Neural progenitor cell (in vitro differentiated cells): ENCODE results near the gene CAPN15. TPM values are rescaled to one million over a fixed set of nuclear protein-coding genes. Genes with fewer than 3 reads are reported as not detected.

Experiments
- DNase-seq: peaks from one replicate; pipeline ENCODE4 v3.0.0-alpha.2; 2016; ENCODE audit warnings: low spot score
- H2AFZ ChIP-seq: fragments of 200-600 bp; sonication (generic); replicated peaks from 2 replicates; pipeline ENCODE4 v1.6.1; 2016; ENCODE audit warnings: antibody characterized with exemption
- H3F3A ChIP-seq: fragments of 200-600 bp; sonication (generic); 2 replicates; pipeline ENCODE4 v1.6.1; 2016; ENCODE audit warnings: antibody characterized with exemption, low read depth
- H3K27ac ChIP-seq: fragments of 200-600 bp; sonication (generic); 2 replicates; pipeline ENCODE4 v1.5.1; 2016; ENCODE audit warnings: mild to moderate bottlenecking
- H3K27me3 ChIP-seq: fragments of 200-600 bp; sonication (generic); 2 replicates; pipeline ENCODE4 v1.6.1; 2016; ENCODE audit warnings: mild to moderate bottlenecking, moderate library complexity
- H3K36me3 ChIP-seq: fragments of 200-600 bp; sonication (generic); 2 replicates; pipeline ENCODE4 v1.5.1; 2016
- H3K4me1 ChIP-seq: fragments of 200-600 bp; sonication (generic); 2 replicates; pipeline ENCODE4 v1.6.1; 2016; ENCODE audit warnings: mixed run types
- H3K4me2 ChIP-seq: fragments of 200-600 bp; sonication (generic); 2 replicates; pipeline ENCODE4 v1.6.1; 2016
- H3K4me3 ChIP-seq: fragments of 200-600 bp; sonication (generic); 2 replicates; pipeline ENCODE4 v1.5.1; 2016
- H3K79me2 ChIP-seq: fragments of 200-600 bp; sonication (generic); 2 replicates; pipeline ENCODE4 v1.6.1; 2016; ENCODE audit warnings: low read depth
- H3K9ac ChIP-seq: fragments of 200-600 bp; sonication (generic); 2 replicates; pipeline ENCODE4 v1.6.1; 2016
- H3K9me3 ChIP-seq: fragments of 200-600 bp; sonication (generic); 2 replicates; pipeline ENCODE4 v1.5.1; 2016; ENCODE audit warnings: low read depth
- H4K20me1 ChIP-seq: fragments of 200-600 bp; sonication (generic); 2 replicates; pipeline ENCODE4 v1.6.1; 2016; ENCODE audit warnings: low read depth
- H3K27ac Mint-ChIP-seq: 3 replicates; pipeline ENCODE4 v1.8.0; 2021; ENCODE audit warnings: mixed read lengths
- H3K27me3 Mint-ChIP-seq: 2 replicates; pipeline ENCODE4 v1.8.0; 2022; ENCODE audit warnings: low read depth, mild to moderate bottlenecking, inconsistent platforms, moderate library complexity, mixed read lengths; ENCODE audit not compliant: insufficient read depth
- H3K36me3 Mint-ChIP-seq: 3 replicates; pipeline ENCODE4 v1.8.0; 2021; ENCODE audit warnings: mixed read lengths
- H3K4me1 Mint-ChIP-seq: 3 replicates; pipeline ENCODE4 v1.8.0; 2021; ENCODE audit warnings: mixed read lengths
- H3K4me3 Mint-ChIP-seq: 3 replicates; pipeline ENCODE4 v1.8.0; 2021; ENCODE audit warnings: mild to moderate bottlenecking, moderate library complexity, mixed read lengths
- H3K9me3 Mint-ChIP-seq: 3 replicates; pipeline ENCODE4 v1.8.0; 2020; ENCODE audit warnings: mixed read lengths
- CTCF ChIP-seq: fragments of 200-600 bp; sonication (generic); IDR thresholded peaks from 2 replicates; pipeline ENCODE4 v1.5.1; 2017; ENCODE audit warnings: antibody characterized with exemption, mild to moderate bottlenecking
- EZH2 ChIP-seq: fragments of 200-600 bp; sonication (generic); IDR thresholded peaks from 2 replicates; pipeline ENCODE4 v1.6.1; 2017; ENCODE audit warnings: antibody characterized with exemption, mild to moderate bottlenecking, moderate library complexity
- EZH2phosphoT487 ChIP-seq: fragments of 200-600 bp; sonication (generic); IDR thresholded peaks from 2 replicates; pipeline ENCODE4 v1.6.1; 2017; ENCODE audit warnings: antibody characterized with exemption
- total RNA-seq: library from RNA; depleted of rRNA; stranded (reverse); fragments of >200 nt; gene quantifications from 2 replicates; pipeline ENCODE4 v1.2.3, GENCODE V29; 2015; ENCODE audit warnings: low replicate concordance

Gene CAPN15
- total RNA-seq, 1 donor from 2014 or later = 6.8 TPM

- Histone ChIP-seq H3K36me3 (no peaks in the 10 kb centered on the region), H3K9me3 (no peaks in the 10 kb centered on the region), H3F3A (peaks cover 5% of the 10 kb centered on the region), H3K4me3 (no peak overlapping the region), H2AFZ (no peak overlapping the region), H3K27me3 (peaks cover 42% of the 10 kb centered on the region), H3K9ac (no peak overlapping the region), H3K27ac (no peak overlapping the region), H3K4me2 (no peak overlapping the region), H4K20me1 (peaks cover under 1% of the 10 kb centered on the region), H3K4me1 (peaks cover 13% of the 10 kb centered on the region), H3K79me2 (no peaks in the 10 kb centered on the region)
- no peak for DNase-seq
- Mint-ChIP-seq H3K27me3 (peaks cover 9% of the 10 kb centered on the region), H3K27ac (no peak overlapping the region), H3K4me1 (peaks cover 25% of the 10 kb centered on the region), H3K4me3 (no peak overlapping the region), H3K9me3 (peaks cover 2% of the 10 kb centered on the region), H3K36me3 (no peaks in the 10 kb centered on the region)
- TF ChIP-seq CTCF (no peak), EZH2 (no peak), EZH2phosphoT487 (no peak)
Measured at GRCh38 chr16:564690-565418, 37.3 kb downstream of the CAPN15 start.

- Histone ChIP-seq H4K20me1 (peaks cover 7% of the 10 kb centered on the region), H3K4me3 (no peak overlapping the region), H3K36me3 (no peaks in the 10 kb centered on the region), H3K27me3 (peaks cover 34% of the 10 kb centered on the region), H2AFZ (no peak overlapping the region), H3K9ac (no peak overlapping the region), H3K9me3 (no peaks in the 10 kb centered on the region), H3F3A (peaks cover 8% of the 10 kb centered on the region), H3K79me2 (peaks cover 7% of the 10 kb centered on the region), H3K27ac (no peak overlapping the region), H3K4me2 (no peak overlapping the region), H3K4me1 (peaks cover 13% of the 10 kb centered on the region)
- H3K4me3 Mint-ChIP-seq = peak overlapping the region; percentile 41
- no peak for DNase-seq
- no peak overlapping the region for H3K27ac Mint-ChIP-seq
- TF ChIP-seq EZH2phosphoT487 (no peak), EZH2 (no peak), CTCF (no peak)
- peaks cover 27% of the 10 kb centered on the region for H3K4me1 Mint-ChIP-seq
- peaks cover 9% of the 10 kb centered on the region for H3K27me3 Mint-ChIP-seq
- H3K36me3 Mint-ChIP-seq = no peaks in the 10 kb centered on the region
- H3K9me3 Mint-ChIP-seq = peaks cover 2% of the 10 kb centered on the region
Measured at GRCh38 chr16:565419-566330, 38.2 kb downstream of the CAPN15 start.

- H4K20me1 ChIP-seq = peaks cover 10% of the 10 kb centered on the region
- no peak within 1 kb of the TSS for H2AFZ ChIP-seq
- no peak within 1 kb of the TSS for H3K4me3 ChIP-seq
- H3K27me3 ChIP-seq = peaks cover 24% of the 10 kb centered on the region
- H3K79me2 ChIP-seq = peaks cover 9% of the 10 kb centered on the region
- DNase-seq = peak; percentile 48
- Mint-ChIP-seq H3K4me1 (peaks cover 38% of the 10 kb centered on the region), H3K27ac (no peak within 1 kb of the TSS), H3K9me3 (peaks cover 2% of the 10 kb centered on the region), H3K4me3 (peak within 1 kb of the TSS; percentile 55), H3K27me3 (peaks cover 12% of the 10 kb centered on the region), H3K36me3 (no peaks in the 10 kb centered on the region)
- H3K36me3 ChIP-seq = no peaks in the 10 kb centered on the region
- TF ChIP-seq EZH2phosphoT487 (no peak), CTCF (no peak), EZH2 (no peak)
- no peak within 1 kb of the TSS for H3K4me2 ChIP-seq
- H3K9me3 ChIP-seq = no peaks in the 10 kb centered on the region
- no peak within 1 kb of the TSS for H3K27ac ChIP-seq
- H3K4me1 ChIP-seq = peaks cover 13% of the 10 kb centered on the region
- H3F3A ChIP-seq = peaks cover 8% of the 10 kb centered on the region
- no peak within 1 kb of the TSS for H3K9ac ChIP-seq
Measured at GRCh38 chr16:566475-567372, 39.2 kb downstream of the CAPN15 start, which contains the start of gene NHLRC4. Gene NHLRC4, plus strand, starts transcription at chr16:567005. Its CDS starts 1,043 bp downstream, at chr16:568048.
